ENCODE data around the gene MAK. TPM values are rescaled to one million over a fixed set of nuclear protein-coding genes. Genes with fewer than 3 reads are reported as not detected.

Gene MAK
- total RNA-seq, 1 experiment from 2014 or later = 0.22 TPM

- TF ChIP-seq SIN3A (IDR thresholded peaks at IDR 0.05; ENCODE audit: low read depth) (no peak), MAX (IDR thresholded peaks at IDR 0.05) (no peak), SRF (IDR thresholded peaks at IDR 0.05; ENCODE audit: low read depth) (no peak), EZH2phosphoT487 (IDR thresholded peaks at IDR 0.05; ENCODE audit: borderline replicate concordance) (no peak)
Observed at GRCh38 chr6:10763006-10763405, 75.3 kb downstream of the MAK start (continued).

- RAD21 ChIA-PET (ENCODE audit: low non-redundant PET in 1 of 2, low total read pairs in 2 of 2, uncharacterized antibody in 2 of 2, unreplicated experiment in 2 of 2) = interaction anchor here in 1 of 2 experiments (0.9 kb wide), 1 partner anchor 37 kb away, joined by 3 read pairs; the partner anchor contains the start of gene TMEM14C
- Histone ChIP-seq H3K4me3 (replicated peaks in 1 of 2; ENCODE audit: low read depth in 1 of 2, low read length in 2 of 2) (peak overlapping the region in 1 of 2 experiments; percentile 36; a peak in 2 of 4 replicates), H3K9me2 (ENCODE audit: insufficient read depth) (no peaks in the 10 kb centered on the region), H3K4me2 (ENCODE audit: low read length) (peak overlapping the region; percentile 60), H3K27me3 (ENCODE audit: insufficient read depth, low read length) (no peaks in the 10 kb centered on the region), H4K20me1 (ENCODE audit: insufficient read depth) (peaks cover 9% of the 10 kb centered on the region; the same call in 1 of the 2 replicates), H3K4me1 (ENCODE audit: control insufficient read depth in 1 of 2, insufficient read depth in 2 of 2, low read length in 2 of 2) (peaks cover 25 to 46% of the 10 kb centered on the region in 2 experiments), H3K9ac (ENCODE audit: low read length) (peak overlapping the region; percentile 37), H3K9me3 (ENCODE audit: control insufficient read depth in 1 of 2, insufficient read depth in 1 of 2, low read depth in 1 of 2, low read length in 2 of 2) (no peaks in the 10 kb centered on the region), H3K79me2 (ENCODE audit: insufficient read depth, low read length) (peaks cover 28% of the 10 kb centered on the region), H2AFZ (ENCODE audit: low read depth, low read length, poor library complexity, severe bottlenecking) (no peak overlapping the region), H3K27ac (ENCODE audit: low read depth, low read length) (peak overlapping the region; percentile 49), H3K36me3 (ENCODE audit: control insufficient read depth in 1 of 2, insufficient read depth in 2 of 2, low read length in 2 of 2) (peaks cover 7 to 13% of the 10 kb centered on the region in 2 experiments; a peak in 2 of 4 replicates)
- intact Hi-C loops (cut with micrococcal nuclease) = no loop called here
- ATAC-seq (peak; percentile 85), DNase-seq (ENCODE audit: low read depth, low spot score) (peak; percentile 78)
- TF ChIP-seq TCF7L2 (IDR thresholded peaks at IDR 0.05; ENCODE audit: borderline replicate concordance, extremely low read depth, insufficient read depth, insufficient read length) = no peak
- peak; percentile 64 for TF ChIP-seq POLR2AphosphoS5 (IDR thresholded peaks at IDR 0.05; ENCODE audit: low read depth, low read length)
- peak; percentile 69 for TF ChIP-seq SP1 (IDR thresholded peaks at IDR 0.05; ENCODE audit: low read depth)
- peak; percentile 40; the same call in 1 of the 2 replicates for TF ChIP-seq MAX (IDR thresholded peaks at IDR 0.05)
- TF ChIP-seq EZH2phosphoT487 (IDR thresholded peaks at IDR 0.05; ENCODE audit: borderline replicate concordance) = no peak
- no peak for TF ChIP-seq RAD21 (IDR thresholded peaks at IDR 0.05; ENCODE audit: low read depth)
- TF ChIP-seq POLR2A (IDR thresholded peaks at IDR 0.05; ENCODE audit: borderline replicate concordance, extremely low read depth, insufficient read depth, insufficient read length) = no peak
- no peak for TF ChIP-seq YY1 (IDR thresholded peaks at IDR 0.05; ENCODE audit: extremely low read depth, insufficient replicate concordance, low read depth, low read length)
- TF ChIP-seq REST (IDR thresholded peaks at IDR 0.05; ENCODE audit: low read depth) = no peak
- TF ChIP-seq JUND (IDR thresholded peaks at IDR 0.05) = peak; percentile 89
- TF ChIP-seq ATF3 (IDR thresholded peaks at IDR 0.05) = peak; percentile 51; the same call in 1 of the 2 replicates
- peak; percentile 89 for TF ChIP-seq FOSL1 (IDR thresholded peaks at IDR 0.05; ENCODE audit: low read depth)
- TF ChIP-seq CEBPB (IDR thresholded peaks at IDR 0.05; ENCODE audit: low read depth) = peak; percentile 63
- peak; percentile 74 for TF ChIP-seq SIN3A (IDR thresholded peaks at IDR 0.05; ENCODE audit: low read depth)
- peak; percentile 67; the same call in 1 of the 2 replicates for TF ChIP-seq SRF (IDR thresholded peaks at IDR 0.05; ENCODE audit: low read depth)
- TF ChIP-seq EGR1 (IDR thresholded peaks at IDR 0.05; ENCODE audit: low read depth) = no peak
- BruUV-seq (replicated peaks) = no TSS peak
- CTCF ChIA-PET = interaction anchor here (0.8 to 1.1 kb wide), 3 partner anchors 13 to 254 kb away, joined by 3 to 4 read pairs (median 3); partner anchors contain the start of gene TMEM14B
- POLR2A ChIA-PET = interaction anchor here (1.2 kb wide), 1 partner anchor 13 kb away, joined by 3 read pairs; no protein-coding TSS in a partner anchor
Observed at GRCh38 chr6:10759884-10760329, 78.4 kb downstream of the MAK start.
